T-cell (primary cell): ENCODE results near the gene LDLRAD4. TPM values are rescaled to one million over a fixed set of nuclear protein-coding genes. Genes with fewer than 3 reads are reported as not detected.
"Not testable (repeated sequence)": the region's sequence is repeated elsewhere in the genome, so short reads cannot be mapped to it uniquely, and the experiment has no call there.

ENCODE experiments used
- ATAC-seq, 4 experiments: fragments of 200-7000 bp in 3 of 4; fragments of 150-1000 bp in 1 of 4; cut with Tn5 transposase; replicated peaks in 1 of 4; 1 replicate in 3 of 4; 2 replicates in 1 of 4; pipeline ENCODE4 v1.10.0; 2021; ENCODE audit warnings: moderate library complexity in 3 of 4, mild to moderate bottlenecking in 2 of 4, moderate number of reproducible peaks in 1 of 4
- CTCF ChIA-PET, 2 donors: fragments of 300-600 bp; sonication (Branson Sonifier 250); formaldehyde crosslinking; loops; one replicate each; lab custom pipeline; 2022; ENCODE audit warnings: antibody characterized with exemption in 2 of 2; lab: Charles Lee
- POLR2A ChIA-PET, 2 donors: fragments of 300-600 bp; sonication (Branson Sonifier 250); formaldehyde crosslinking; loops; one replicate each; lab custom pipeline; 2022; ENCODE audit warnings: antibody characterized with exemption in 2 of 2; lab: Charles Lee
- DNase-seq, 35 experiments: peaks; one replicate each; pipeline versions ENCODE4 v3.0.0 to v3.0.0-alpha.2; 2013 to 2023
- H3K27ac ChIP-seq: one replicate; pipeline ENCODE4 v1.5.1; 2013; ENCODE audit warnings: low read length
- H3K27me3 ChIP-seq, 2 experiments: replicated peaks in 1 of 2; 1 replicate in 1 of 2; 2 replicates in 1 of 2; pipeline versions ENCODE4 v1.6.1 to v1.7.0; 2013; ENCODE audit warnings: low read length in 1 of 2, mixed read lengths in 1 of 2; ENCODE audit not compliant: control insufficient read depth in 2 of 2, insufficient read depth in 2 of 2; ENCODE audit errors: extremely low read depth in 1 of 2
- H3K36me3 ChIP-seq, 2 donors: 1 replicate in 1 of 2; 2 replicates in 1 of 2; pipeline versions ENCODE4 v1.6.1 to v1.7.0; 2013; ENCODE audit warnings: low read length in 1 of 2; ENCODE audit not compliant: control insufficient read depth in 2 of 2, insufficient read depth in 1 of 2; ENCODE audit errors: extremely low read depth in 1 of 2
- H3K4me1 ChIP-seq, 2 experiments: 1 replicate in 1 of 2; 2 replicates in 1 of 2; pipeline versions ENCODE4 v1.6.1 to v1.7.0; 2013; ENCODE audit warnings: low read length in 2 of 2, mixed read lengths in 1 of 2; ENCODE audit not compliant: insufficient read depth in 2 of 2, control insufficient read depth in 1 of 2; ENCODE audit errors: extremely low read depth in 1 of 2
- H3K4me3 ChIP-seq, 2 donors: 1 replicate in 1 of 2; 2 replicates in 1 of 2; pipeline versions ENCODE4 v1.5.1 to v1.7.0; 2013; ENCODE audit warnings: mild to moderate bottlenecking in 2 of 2, low read length in 1 of 2, moderate library complexity in 1 of 2; ENCODE audit not compliant: control insufficient read depth in 1 of 2; ENCODE audit errors: extremely low read depth in 1 of 2
- H3K9me3 ChIP-seq: 2 replicates; pipeline ENCODE4 v1.7.0; 2013
- H3K27ac Mint-ChIP-seq, 2 donors: one replicate each; pipeline ENCODE4 v1.8.0; 2020 to 2021; ENCODE audit warnings: mild to moderate bottlenecking in 2 of 2, mixed read lengths in 2 of 2
- H3K27me3 Mint-ChIP-seq, 2 donors: one replicate each; pipeline ENCODE4 v1.8.0; 2021 to 2022; ENCODE audit warnings: mixed read lengths in 2 of 2
- H3K36me3 Mint-ChIP-seq: one replicate; pipeline ENCODE4 v1.8.0; 2021; ENCODE audit warnings: mixed read lengths
- H3K4me1 Mint-ChIP-seq, 3 donors: one replicate each; pipeline ENCODE4 v1.8.0; 2020 to 2022; ENCODE audit warnings: mixed read lengths in 3 of 3, mild to moderate bottlenecking in 1 of 3
- H3K4me3 Mint-ChIP-seq, 3 donors: one replicate each; pipeline ENCODE4 v1.8.0; 2020 to 2022; ENCODE audit warnings: mild to moderate bottlenecking in 3 of 3, mixed read lengths in 3 of 3, moderate library complexity in 3 of 3
- H3K9me3 Mint-ChIP-seq, 3 donors: one replicate each; pipeline ENCODE4 v1.8.0; 2020 to 2022; ENCODE audit warnings: mixed read lengths in 3 of 3
- WGBS: methylation state at CpG from one replicate; pipeline ENCODE4 v1.1.5; 2013; ENCODE audit warnings: missing lambda C conversion rate; ENCODE audit not compliant: insufficient coverage; 5-methylcytosine and 5-hydroxymethylcytosine counted together
- total RNA-seq, 35 experiments: library from RNA in 6 of 35; stranded (reverse) in 6 of 35; fragments of 120-200 nt in 1 of 35; gene quantifications; one replicate each; pipeline versions ENCODE4 v1.2.1 to v1.2.4 and lab custom pipeline; 2013 to 2026

Gene LDLRAD4
- total RNA-seq, 5 donors from 2014 or later (not counting 1 experiment from before 2014, with no cell fraction given), result 57.6 to 80.8 (median 72.4) TPM

DNA sequence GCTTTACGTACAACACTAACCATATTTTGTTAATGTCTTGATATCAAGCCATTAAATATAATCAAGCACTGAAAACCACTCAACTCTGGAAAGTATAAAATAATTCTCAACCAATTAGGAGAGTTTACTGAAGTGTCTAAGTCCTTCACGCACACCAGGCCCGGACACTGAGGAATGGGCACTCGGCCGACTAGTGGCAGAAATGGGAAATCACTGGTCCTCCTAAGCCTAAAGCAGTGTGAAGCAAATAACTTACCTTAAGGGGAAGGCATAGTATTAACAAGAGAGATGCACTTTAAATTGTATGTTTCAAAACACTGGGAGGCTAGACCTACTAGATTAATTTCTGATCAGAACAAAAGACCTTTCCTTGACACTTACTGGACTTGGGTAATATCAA, 462.1 kb downstream of the LDLRAD4 start:
- Mint-ChIP-seq H3K27me3 (no peaks in the 10 kb centered on the region), H3K9me3 (no peaks in the 10 kb centered on the region), H3K27ac (no peak overlapping the region), H3K4me1 (peaks cover 3 to 12% (median 7%) of the 10 kb centered on the region in 3 donors), H3K4me3 (no peak overlapping the region), H3K36me3 (peaks cover 16% of the 10 kb centered on the region)
- 100% methylated on average over 1 of the region's 5 CpGs for WGBS
- DNase-seq (peak in 1 of 35 experiments; percentile 8), ATAC-seq (no peak)
- POLR2A ChIA-PET, result no interaction called here
- H3K4me1 ChIP-seq, result no peaks in the 10 kb centered on the region
- H3K9me3 ChIP-seq, result no peaks in the 10 kb centered on the region
- CTCF ChIA-PET, result interaction anchor here (0.7 to 1.6 kb wide), 2 partner anchors 380 to 464 kb away, joined by 4 read pairs; no protein-coding TSS in a partner anchor
- H3K4me3 ChIP-seq, result no peak overlapping the region
- H3K27me3 ChIP-seq, result no peaks in the 10 kb centered on the region
- no peak overlapping the region for H3K27ac ChIP-seq
- peaks cover 0 to 7% of the 10 kb centered on the region in 2 donors for H3K36me3 ChIP-seq

GRCh38 chr18:13681701-13682100, 463.1 kb downstream of the LDLRAD4 start:
- POLR2A ChIA-PET, result no interaction called here
- 100% methylated on average over 1 of the region's 6 CpGs for WGBS
- ATAC-seq (no peak), DNase-seq (no peak)
- Mint-ChIP-seq H3K27me3 (no peaks in the 10 kb centered on the region), H3K27ac (no peak overlapping the region), H3K4me3 (no peak overlapping the region), H3K9me3 (no peaks in the 10 kb centered on the region), H3K36me3 (peaks cover 16% of the 10 kb centered on the region), H3K4me1 (peaks cover 11 to 17% (median 15%) of the 10 kb centered on the region in 3 donors)
- H3K9me3 ChIP-seq, result no peaks in the 10 kb centered on the region
- no peak overlapping the region for H3K4me3 ChIP-seq
- H3K36me3 ChIP-seq, result peaks cover 0 to 7% of the 10 kb centered on the region in 2 donors
- H3K27me3 ChIP-seq, result no peaks in the 10 kb centered on the region
- H3K27ac ChIP-seq, result no peak overlapping the region
- no peaks in the 10 kb centered on the region for H3K4me1 ChIP-seq
- CTCF ChIA-PET, result interaction anchor here in 1 of 2 donors (0.7 kb wide), 1 partner anchor 1016 kb away, joined by 4 read pairs; no protein-coding TSS in a partner anchor

GRCh38 chr18:13684546-13684945, 466.0 kb downstream of the LDLRAD4 start:
- no CpG with 5 or more reads among the region's 4 CpGs for WGBS
- Histone ChIP-seq H3K4me3 (no peak overlapping the region), H3K27me3 (no peaks in the 10 kb centered on the region), H3K36me3 (peaks cover 0 to 7% of the 10 kb centered on the region in 2 donors), H3K9me3 (no peaks in the 10 kb centered on the region), H3K27ac (no peak overlapping the region), H3K4me1 (no peaks in the 10 kb centered on the region)
- DNase-seq (no peak), ATAC-seq (no peak)
- ChIA-PET POLR2A (no interaction called here), CTCF (no interaction called here)
- H3K9me3 Mint-ChIP-seq, result no peaks in the 10 kb centered on the region
- peaks cover 22 to 39% (median 28%) of the 10 kb centered on the region in 3 donors for H3K4me1 Mint-ChIP-seq
- peaks cover 30% of the 10 kb centered on the region for H3K36me3 Mint-ChIP-seq
- H3K4me3 Mint-ChIP-seq, result no peak overlapping the region
- H3K27ac Mint-ChIP-seq, result no peak overlapping the region
- no peaks in the 10 kb centered on the region for H3K27me3 Mint-ChIP-seq

GRCh38 chr18:13688191-13689136, 469.9 kb downstream of the LDLRAD4 start:
- H3K4me1 Mint-ChIP-seq, result peaks cover 35 to 54% (median 36%) of the 10 kb centered on the region in 3 donors
- DNase-seq, result no peak

DNA sequence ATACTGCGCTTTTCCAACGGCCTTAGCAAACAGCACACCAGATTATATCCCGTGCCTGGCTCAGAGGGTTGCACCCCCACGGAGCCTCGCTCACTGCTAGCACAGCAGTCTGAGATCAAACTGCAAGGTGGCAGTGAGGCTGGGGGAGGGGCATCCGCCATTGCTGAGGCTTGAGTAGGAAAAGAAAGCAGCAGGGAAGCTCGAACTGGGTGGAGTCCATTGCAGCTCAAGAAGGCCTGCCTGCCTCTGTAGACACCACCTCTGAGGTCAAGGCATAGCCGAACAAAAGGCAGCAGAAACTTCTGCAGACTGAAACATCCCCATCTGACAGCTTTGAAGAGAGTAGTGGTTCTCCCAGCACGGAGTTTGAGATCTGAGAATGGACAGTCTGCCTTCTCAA, 471.5 kb downstream of the LDLRAD4 start:
- ATAC-seq, H3K27ac Mint-ChIP-seq, H3K9me3 ChIP-seq, H3K27me3 Mint-ChIP-seq, H3K4me1 ChIP-seq, POLR2A ChIA-PET, H3K36me3 ChIP-seq, H3K4me3 Mint-ChIP-seq, H3K27me3 ChIP-seq, H3K27ac ChIP-seq, CTCF ChIA-PET, H3K4me3 ChIP-seq, DNase-seq: not testable (repeated sequence)
- 97% methylated on average over 7 of the region's 9 CpGs for WGBS
- Mint-ChIP-seq H3K4me1 (peaks cover 37 to 50% (median 40%) of the 10 kb centered on the region in 3 donors), H3K36me3 (peaks cover 32% of the 10 kb centered on the region), H3K9me3 (peaks cover 0 to 16% (median 6%) of the 10 kb centered on the region in 3 donors)

More at GRCh38 chr18:13688191-13689136, 469.9 kb downstream of the LDLRAD4 start:
- Histone ChIP-seq H3K36me3 (no peaks in the 10 kb centered on the region), H3K4me3 (no peak overlapping the region), H3K9me3 (no peaks in the 10 kb centered on the region), H3K4me1 (no peaks in the 10 kb centered on the region), H3K27ac (no peak overlapping the region), H3K27me3 (no peaks in the 10 kb centered on the region)
- no peak for ATAC-seq
- H3K27ac Mint-ChIP-seq, result no peak overlapping the region
- ChIA-PET POLR2A (no interaction called here), CTCF (no interaction called here)
- WGBS, result 91% methylated on average over 20 of the region's 21 CpGs
- peaks cover 31% of the 10 kb centered on the region for H3K36me3 Mint-ChIP-seq
- H3K27me3 Mint-ChIP-seq, result no peaks in the 10 kb centered on the region
- H3K4me3 Mint-ChIP-seq, result no peak overlapping the region
- H3K9me3 Mint-ChIP-seq, result peaks cover 0 to 12% (median 4%) of the 10 kb centered on the region in 3 donors

GRCh38 chr18:13695337-13695736, 476.8 kb downstream of the LDLRAD4 start:
- H3K9me3 ChIP-seq, H3K4me3 Mint-ChIP-seq, DNase-seq, H3K27ac Mint-ChIP-seq, H3K27me3 Mint-ChIP-seq, H3K4me1 ChIP-seq, H3K4me3 ChIP-seq, H3K27ac ChIP-seq, H3K27me3 ChIP-seq, POLR2A ChIA-PET, ATAC-seq, CTCF ChIA-PET, H3K36me3 ChIP-seq: not testable (repeated sequence)
- H3K9me3 Mint-ChIP-seq, result peaks cover 7 to 21% (median 11%) of the 10 kb centered on the region in 3 donors
- peaks cover 22 to 28% (median 24%) of the 10 kb centered on the region in 3 donors for H3K4me1 Mint-ChIP-seq
- peaks cover 27% of the 10 kb centered on the region for H3K36me3 Mint-ChIP-seq
- no CpG with 5 or more reads among the region's 5 CpGs for WGBS
